NCI-H2029 (cell line): ENCODE measurements around the gene IGSF21.

ENCODE experiments used
- DNase-seq: peaks from one replicate; lab custom pipeline; 2025; lab: John Stamatoyannopoulos, UW

The IGSF21 gene

GRCh38 chr1:18299441-18300338 lies 192.1 kb downstream of the IGSF21 start:
- peak; percentile 84 for DNase-seq

GRCh38 chr1:18300376-18300775 lies 192.8 kb downstream of the IGSF21 start:
- no peak for DNase-seq

GRCh38 chr1:18302788-18303413 lies 195.3 kb downstream of the IGSF21 start:
- DNase-seq = no peak

- no peak for DNase-seq
These were observed 196.7 kb downstream of the IGSF21 start for GRCh38 chr1:18304151-18304869.

- DNase-seq = no peak
These were observed 197.7 kb downstream of the IGSF21 start for GRCh38 chr1:18305182-18305795.

GRCh38 chr1:18307329-18307898 lies 199.8 kb downstream of the IGSF21 start:
- no peak for DNase-seq

GRCh38 chr1:18309552-18310155 lies 202.1 kb downstream of the IGSF21 start:
- no peak for DNase-seq

GRCh38 chr1:18312961-18313360 lies 205.4 kb downstream of the IGSF21 start:
- no peak for DNase-seq

GRCh38 chr1:18313523-18313922 lies 205.9 kb downstream of the IGSF21 start:
- no peak for DNase-seq

GRCh38 chr1:18314399-18314798 lies 206.8 kb downstream of the IGSF21 start:
- no peak for DNase-seq

GRCh38 chr1:18315449-18315848 lies 207.9 kb downstream of the IGSF21 start:
- DNase-seq = no peak

GRCh38 chr1:18316764-18317163 lies 209.2 kb downstream of the IGSF21 start:
- no peak for DNase-seq

GRCh38 chr1:18319099-18319498 lies 211.5 kb downstream of the IGSF21 start:
- no peak for DNase-seq

GRCh38 chr1:18320051-18320450 lies 212.5 kb downstream of the IGSF21 start:
- no peak for DNase-seq

GRCh38 chr1:18322368-18323032 lies 214.9 kb downstream of the IGSF21 start:
- DNase-seq = no peak

- no peak for DNase-seq
These were observed 215.7 kb downstream of the IGSF21 start for GRCh38 chr1:18323259-18323658.

- DNase-seq = no peak
These were observed 216.6 kb downstream of the IGSF21 start for GRCh38 chr1:18324246-18324645.

GRCh38 chr1:18325136-18325535 lies 217.5 kb downstream of the IGSF21 start:
- no peak for DNase-seq

GRCh38 chr1:18326211-18326897 lies 218.8 kb downstream of the IGSF21 start:
- no peak for DNase-seq

- no peak for DNase-seq
These were observed 220.1 kb downstream of the IGSF21 start for GRCh38 chr1:18327650-18328049.
